HepG2 (cell line): ENCODE measurements around the gene SPHK2.

ENCODE experiments used
- BRCA1 ChIP-seq: sonication (generic); formaldehyde crosslinking; IDR thresholded peaks from 2 replicates; pipeline ENCODE4 v1.4.0; 2020; ENCODE audit warnings: missing genetic modification reagents
- KAT8 ChIP-seq: IDR thresholded peaks from 2 replicates; pipeline ENCODE4 v1.6.1; 2016; ENCODE audit warnings: missing genetic modification reagents, missing compliant biosample characterization
- MTA3 ChIP-seq: sonication (generic); formaldehyde crosslinking; IDR thresholded peaks from 2 replicates; pipeline ENCODE4 v1.4.0; 2020; ENCODE audit warnings: missing genetic modification reagents
- RAD21 ChIP-seq: fragments of 450-650 bp; formaldehyde crosslinking; IDR thresholded peaks from 2 replicates; pipeline ENCODE4 v1.5.0; 2020; ENCODE audit warnings: mild to moderate bottlenecking
- REST ChIP-seq, 2 experiments: IDR thresholded peaks; 2 replicates each; pipeline ENCODE4 v1.6.1; 2011 to 2012; ENCODE audit warnings: low read length in 2 of 2, borderline replicate concordance in 1 of 2, low read depth in 1 of 2, mild to moderate bottlenecking in 1 of 2, moderate library complexity in 1 of 2
- SOX6 ChIP-seq, 2 experiments: fragments of 450-650 bp in 1 of 2; sonication (generic) in 1 of 2; formaldehyde crosslinking in 1 of 2; IDR thresholded peaks; 2 replicates each; pipeline versions ENCODE4 v1.4.0 to v1.6.1; 2017 to 2020; ENCODE audit warnings: antibody characterized with exemption in 1 of 2, mild to moderate bottlenecking in 1 of 2, missing genetic modification reagents in 1 of 2
- SRSF9 ChIP-seq: fragments of 200-400 bp; formaldehyde crosslinking; IDR thresholded peaks from 2 replicates; pipeline ENCODE4 v1.6.1; 2018; ENCODE audit warnings: borderline replicate concordance, mild to moderate bottlenecking, low read depth, low read length; ENCODE audit not compliant: insufficient read depth, poor library complexity, severe bottlenecking
- ZBTB7A ChIP-seq: sonication (generic); formaldehyde crosslinking; IDR thresholded peaks from 2 replicates; pipeline ENCODE4 v1.8.0; 2022; ENCODE audit warnings: mild to moderate bottlenecking, missing genetic modification reagents
- ZNF75D ChIP-seq: sonication (generic); formaldehyde crosslinking; IDR thresholded peaks from 2 replicates; pipeline ENCODE4 v1.8.1; 2023; ENCODE audit warnings: missing genetic modification reagents, mild to moderate bottlenecking, borderline replicate concordance

DNA sequence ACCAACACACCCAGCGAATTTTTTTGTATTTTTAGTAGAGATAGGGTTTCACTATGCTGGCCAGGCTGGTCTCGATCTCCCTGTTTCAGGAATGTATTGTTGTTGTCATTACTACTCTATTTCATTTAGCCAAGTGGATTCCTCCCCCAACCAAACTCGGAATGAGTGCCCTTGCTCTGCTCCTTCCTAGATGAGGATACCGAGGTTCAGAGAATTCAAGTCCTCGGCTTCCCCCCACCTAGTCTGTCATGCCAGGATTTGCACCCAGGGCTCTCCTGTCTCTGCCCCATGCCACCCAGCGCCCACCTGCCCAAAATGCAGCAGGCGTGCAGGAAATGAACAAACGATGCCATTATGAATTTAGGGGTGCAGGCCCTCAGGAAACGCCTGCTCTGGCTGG, 16.3 kb upstream of the SPHK2 start:
- no peak for TF ChIP-seq REST (IDR thresholded peaks at IDR 0.05; ENCODE audit: borderline replicate concordance in 1 of 2, low read depth in 1 of 2, low read length in 2 of 2)
- no peak for TF ChIP-seq BRCA1 (CRISPR knock-in tag)
- TF ChIP-seq MTA3 (CRISPR knock-in tag), result no peak
- TF ChIP-seq KAT8 (CRISPR knock-in tag), result no peak
- TF ChIP-seq SOX6 (IDR thresholded peaks at IDR 0.05), result no peak
- no peak for TF ChIP-seq SOX6 (CRISPR knock-in tag; IDR thresholded peaks at IDR 0.05)
- no peak for TF ChIP-seq SRSF9
- TF ChIP-seq RAD21, result no peak
- no peak for TF ChIP-seq ZBTB7A (CRISPR knock-in tag)
- no peak for TF ChIP-seq ZNF75D (CRISPR knock-in tag)
